K562 (cell line): ENCODE results near the gene GAL3ST3. TPM values are rescaled to one million over a fixed set of nuclear protein-coding genes. Genes with fewer than 3 reads are reported as not detected.

ENCODE experiments used
- IRF2 ChIP-seq: sonication (generic); formaldehyde crosslinking; IDR thresholded peaks from 2 replicates; pipeline ENCODE4 v1.8.1; 2022; ENCODE audit warnings: mild to moderate bottlenecking, missing genetic modification reagents
- KHSRP ChIP-seq: fragments of 450-650 bp; IDR thresholded peaks from 2 replicates; pipeline ENCODE4 v1.6.1; 2017
- KLF16 ChIP-seq: IDR thresholded peaks from 2 replicates; pipeline ENCODE4 v1.6.1; 2016; ENCODE audit warnings: antibody characterized with exemption
- PRMT5 ChIP-seq: sonication (generic); formaldehyde crosslinking; IDR thresholded peaks from 2 replicates; pipeline ENCODE4 v1.5.0; 2020; ENCODE audit warnings: missing genetic modification reagents
- PURB ChIP-seq: sonication (generic); formaldehyde crosslinking; IDR thresholded peaks from 2 replicates; pipeline ENCODE4 v1.9.0; 2021; ENCODE audit warnings: low read depth, mild to moderate bottlenecking, missing genetic modification reagents
- SAP30 ChIP-seq: fragments of 200-600 bp; sonication (generic); IDR thresholded peaks from 2 replicates; pipeline ENCODE4 v1.6.1; 2012; ENCODE audit warnings: borderline replicate concordance, low read depth, mild to moderate bottlenecking, moderate library complexity, low read length, control low read depth, inconsistent platforms; ENCODE audit not compliant: insufficient read depth, poor library complexity, severe bottlenecking
- SREBF1 ChIP-seq: fragments of 150-350 bp; IDR thresholded peaks from 2 replicates; pipeline ENCODE4 v1.6.1; 2014; ENCODE audit warnings: antibody characterized with exemption, low read depth, low read length, borderline replicate concordance
- SREBF2 ChIP-seq: sonication (generic); formaldehyde crosslinking; IDR thresholded peaks from 2 replicates; pipeline ENCODE4 v1.4.0; 2020; ENCODE audit warnings: mild to moderate bottlenecking, missing genetic modification reagents
- ZNF282 ChIP-seq: sonication (generic); formaldehyde crosslinking; IDR thresholded peaks from 2 replicates; pipeline ENCODE4 v1.8.1; 2023; ENCODE audit warnings: missing genetic modification reagents
- ZNF324 ChIP-seq: fragments of 250-450 bp; sonication (Bioruptor Pico); IDR thresholded peaks from 2 replicates; pipeline ENCODE4 v1.4.0; 2020; ENCODE audit warnings: mild to moderate bottlenecking
- polyA plus RNA-seq, 8 experiments: library from polyadenylated mRNA; depleted of rRNA in 4 of 8; stranded (reverse) in 5 of 8; unstranded in 3 of 8; fragments of >200 nt; fragmentation: Nextera tagmentation in 2 of 8; fragmentation: Illumina TruSeq in 1 of 8; extraction: Ambion mirVana in 2 of 8; extraction: Trizol in 1 of 8; gene quantifications; 2 replicates each; pipeline versions ENCODE4 v1.2.1 to v1.2.3, GENCODE V29; 2011 to 2014; ENCODE audit warnings: inconsistent platforms in 1 of 8, missing spikeins in 1 of 8
- total RNA-seq, 7 experiments: library from RNA; depleted of rRNA in 6 of 7; stranded (reverse); fragments of >200 nt in 6 of 7; fragmentation: Illumina TruSeq in 2 of 7; extraction: Trizol in 2 of 7; gene quantifications; 2 replicates each; pipeline versions ENCODE4 v1.2.1 to v1.2.3, GENCODE V29; 2011 to 2021; ENCODE audit warnings: low replicate concordance in 1 of 7
- TF ChIP-seq, protein P1 (sequence below): sonication (generic); formaldehyde crosslinking; IDR thresholded peaks from 2 replicates; pipeline ENCODE4 v1.4.0; 2020; ENCODE audit warnings: mild to moderate bottlenecking, missing genetic modification reagents
- TF ChIP-seq, protein P2 (sequence below): fragments of 200-400 bp; formaldehyde crosslinking; IDR thresholded peaks from 2 replicates; pipeline ENCODE4 v1.6.1; 2017; ENCODE audit warnings: mild to moderate bottlenecking, low read depth, low read length, moderate library complexity
- TF ChIP-seq, protein P3 (sequence below): fragments of 250-450 bp; sonication (Bioruptor Pico); IDR thresholded peaks from 2 replicates; pipeline ENCODE4 v1.5.0; 2021; ENCODE audit warnings: mild to moderate bottlenecking, moderate library complexity
- TF ChIP-seq, protein P4 (sequence below): fragments of 450-650 bp; IDR thresholded peaks from 2 replicates; pipeline ENCODE4 v1.6.1; 2016; ENCODE audit warnings: missing biosample characterization, missing genetic modification characterization
- TF ChIP-seq, protein P5 (sequence below): fragments of 450-650 bp; conservative IDR thresholded peaks from 2 replicates; pipeline ENCODE4 v1.6.1; 2016; ENCODE audit warnings: missing genetic modification characterization, low read depth, mild to moderate bottlenecking, missing compliant biosample characterization, moderate library complexity
- TF ChIP-seq, protein P6 (sequence below): fragments of 250-450 bp; sonication (Bioruptor Pico); IDR thresholded peaks from 2 replicates; pipeline ENCODE4 v1.8.0; 2021; ENCODE audit warnings: mild to moderate bottlenecking, moderate library complexity

The GAL3ST3 gene
- total and polyA plus RNA-seq, 9 of the 15 experiments (the other 6 are each of a cell fraction or from before 2014, with no cell fraction given): not detected

DNA sequence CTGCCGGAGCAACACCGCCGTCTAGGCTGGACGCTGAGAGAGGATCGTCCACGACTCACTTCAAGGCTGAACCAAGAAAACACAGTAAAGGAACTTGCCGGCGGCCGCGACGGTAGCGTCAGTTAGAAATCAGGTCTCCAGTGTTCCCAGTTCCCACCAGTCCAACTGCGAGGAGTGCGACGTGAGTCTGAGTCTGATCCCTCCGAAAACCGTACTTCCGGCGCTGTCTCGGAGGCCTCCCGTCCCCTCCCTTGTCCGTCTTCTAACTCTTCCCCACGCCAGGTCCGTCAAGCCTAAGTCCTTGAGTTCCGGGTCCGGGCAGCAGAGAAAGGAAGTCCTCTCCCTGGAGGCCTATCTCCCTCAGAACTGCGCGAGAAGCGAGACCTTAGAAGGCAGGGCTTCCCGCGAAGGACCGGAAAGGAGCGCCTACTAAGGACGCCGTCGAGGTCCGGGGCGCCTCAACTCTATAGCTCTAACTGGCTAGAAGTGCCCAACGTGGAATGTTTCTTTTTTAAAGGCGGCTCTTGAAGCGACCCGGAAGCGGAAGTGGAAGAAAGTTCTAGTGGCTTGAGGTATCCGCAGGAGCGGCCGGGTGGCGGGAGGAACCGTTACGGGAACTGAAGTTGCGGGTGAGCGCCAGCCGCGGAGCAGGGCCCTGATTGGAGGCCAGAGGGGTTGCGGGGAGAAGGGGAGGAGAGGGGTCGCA, 46.9 kb downstream of the GAL3ST3 start, which contains the start of the genes BANF1 and EIF1AD (continued):
- TF ChIP-seq, protein P1, sequence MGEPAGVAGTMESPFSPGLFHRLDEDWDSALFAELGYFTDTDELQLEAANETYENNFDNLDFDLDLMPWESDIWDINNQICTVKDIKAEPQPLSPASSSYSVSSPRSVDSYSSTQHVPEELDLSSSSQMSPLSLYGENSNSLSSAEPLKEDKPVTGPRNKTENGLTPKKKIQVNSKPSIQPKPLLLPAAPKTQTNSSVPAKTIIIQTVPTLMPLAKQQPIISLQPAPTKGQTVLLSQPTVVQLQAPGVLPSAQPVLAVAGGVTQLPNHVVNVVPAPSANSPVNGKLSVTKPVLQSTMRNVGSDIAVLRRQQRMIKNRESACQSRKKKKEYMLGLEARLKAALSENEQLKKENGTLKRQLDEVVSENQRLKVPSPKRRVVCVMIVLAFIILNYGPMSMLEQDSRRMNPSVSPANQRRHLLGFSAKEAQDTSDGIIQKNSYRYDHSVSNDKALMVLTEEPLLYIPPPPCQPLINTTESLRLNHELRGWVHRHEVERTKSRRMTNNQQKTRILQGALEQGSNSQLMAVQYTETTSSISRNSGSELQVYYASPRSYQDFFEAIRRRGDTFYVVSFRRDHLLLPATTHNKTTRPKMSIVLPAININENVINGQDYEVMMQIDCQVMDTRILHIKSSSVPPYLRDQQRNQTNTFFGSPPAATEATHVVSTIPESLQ (CRISPR knock-in tag): peak; percentile 85; the same call in 1 of the 2 replicates
- no peak for TF ChIP-seq PRMT5 (CRISPR knock-in tag)
- TF ChIP-seq, protein P2, sequence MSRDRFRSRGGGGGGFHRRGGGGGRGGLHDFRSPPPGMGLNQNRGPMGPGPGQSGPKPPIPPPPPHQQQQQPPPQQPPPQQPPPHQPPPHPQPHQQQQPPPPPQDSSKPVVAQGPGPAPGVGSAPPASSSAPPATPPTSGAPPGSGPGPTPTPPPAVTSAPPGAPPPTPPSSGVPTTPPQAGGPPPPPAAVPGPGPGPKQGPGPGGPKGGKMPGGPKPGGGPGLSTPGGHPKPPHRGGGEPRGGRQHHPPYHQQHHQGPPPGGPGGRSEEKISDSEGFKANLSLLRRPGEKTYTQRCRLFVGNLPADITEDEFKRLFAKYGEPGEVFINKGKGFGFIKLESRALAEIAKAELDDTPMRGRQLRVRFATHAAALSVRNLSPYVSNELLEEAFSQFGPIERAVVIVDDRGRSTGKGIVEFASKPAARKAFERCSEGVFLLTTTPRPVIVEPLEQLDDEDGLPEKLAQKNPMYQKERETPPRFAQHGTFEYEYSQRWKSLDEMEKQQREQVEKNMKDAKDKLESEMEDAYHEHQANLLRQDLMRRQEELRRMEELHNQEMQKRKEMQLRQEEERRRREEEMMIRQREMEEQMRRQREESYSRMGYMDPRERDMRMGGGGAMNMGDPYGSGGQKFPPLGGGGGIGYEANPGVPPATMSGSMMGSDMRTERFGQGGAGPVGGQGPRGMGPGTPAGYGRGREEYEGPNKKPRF: no peak
- no peak for TF ChIP-seq KHSRP
- TF ChIP-seq ZNF324 (CRISPR knock-in tag): no peak
- TF ChIP-seq SREBF1: no peak
- TF ChIP-seq, protein P3, sequence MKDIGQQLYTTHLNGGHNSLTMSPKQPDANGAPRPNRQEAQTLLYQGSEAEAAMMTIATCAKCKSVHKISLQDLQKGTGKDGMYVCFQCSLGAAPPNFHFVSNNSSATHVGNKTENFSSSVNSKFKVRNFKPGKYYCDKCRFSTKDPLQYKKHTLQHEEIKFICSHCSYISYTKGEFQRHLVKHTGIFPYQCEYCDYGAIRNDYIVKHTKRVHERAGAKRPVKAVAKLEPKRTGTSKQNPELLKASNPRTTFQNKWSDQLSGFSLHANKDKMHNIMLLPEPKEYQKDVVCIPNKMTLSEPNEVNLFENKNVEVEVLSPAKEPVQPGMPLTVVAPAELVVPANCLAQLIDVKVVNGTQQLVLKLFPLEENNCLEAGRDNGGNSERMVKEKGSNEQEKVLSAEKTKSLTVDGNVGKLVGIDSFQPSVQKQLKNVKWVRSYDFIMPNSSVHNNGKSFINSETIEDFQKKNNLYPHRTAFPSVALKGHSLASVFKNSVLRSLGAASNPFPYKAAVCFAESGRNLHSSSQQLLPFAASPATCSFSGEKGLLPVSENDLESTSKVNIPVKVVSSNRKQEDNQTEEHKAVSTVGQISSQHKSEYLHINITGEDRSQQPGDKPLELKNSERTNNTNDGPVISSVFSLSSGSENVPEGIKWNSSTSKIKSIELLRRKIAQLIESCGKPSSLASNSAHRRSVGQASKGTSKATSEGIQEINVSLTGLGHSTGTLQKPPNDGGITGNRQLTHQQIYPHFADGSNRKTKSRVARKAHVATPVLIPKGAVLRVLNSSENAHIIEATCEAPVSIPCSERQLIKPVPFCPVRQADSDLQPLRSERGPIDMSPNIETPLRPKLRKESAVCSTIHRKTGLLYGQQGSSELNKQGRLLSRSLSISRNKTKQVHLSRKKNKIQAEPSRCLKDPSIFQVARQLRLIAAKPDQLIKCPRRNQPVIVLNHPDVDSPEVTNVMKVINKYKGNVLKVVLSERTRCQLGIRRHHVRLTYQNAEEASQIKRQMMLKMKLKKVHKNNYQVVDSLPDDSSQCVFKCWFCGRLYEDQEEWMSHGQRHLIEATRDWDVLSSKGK: no peak
- TF ChIP-seq, protein P4, sequence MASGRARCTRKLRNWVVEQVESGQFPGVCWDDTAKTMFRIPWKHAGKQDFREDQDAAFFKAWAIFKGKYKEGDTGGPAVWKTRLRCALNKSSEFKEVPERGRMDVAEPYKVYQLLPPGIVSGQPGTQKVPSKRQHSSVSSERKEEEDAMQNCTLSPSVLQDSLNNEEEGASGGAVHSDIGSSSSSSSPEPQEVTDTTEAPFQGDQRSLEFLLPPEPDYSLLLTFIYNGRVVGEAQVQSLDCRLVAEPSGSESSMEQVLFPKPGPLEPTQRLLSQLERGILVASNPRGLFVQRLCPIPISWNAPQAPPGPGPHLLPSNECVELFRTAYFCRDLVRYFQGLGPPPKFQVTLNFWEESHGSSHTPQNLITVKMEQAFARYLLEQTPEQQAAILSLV (tag): no peak
- no peak for TF ChIP-seq KLF16
- no peak for TF ChIP-seq PURB
- TF ChIP-seq, protein P5, sequence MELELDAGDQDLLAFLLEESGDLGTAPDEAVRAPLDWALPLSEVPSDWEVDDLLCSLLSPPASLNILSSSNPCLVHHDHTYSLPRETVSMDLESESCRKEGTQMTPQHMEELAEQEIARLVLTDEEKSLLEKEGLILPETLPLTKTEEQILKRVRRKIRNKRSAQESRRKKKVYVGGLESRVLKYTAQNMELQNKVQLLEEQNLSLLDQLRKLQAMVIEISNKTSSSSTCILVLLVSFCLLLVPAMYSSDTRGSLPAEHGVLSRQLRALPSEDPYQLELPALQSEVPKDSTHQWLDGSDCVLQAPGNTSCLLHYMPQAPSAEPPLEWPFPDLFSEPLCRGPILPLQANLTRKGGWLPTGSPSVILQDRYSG (tag): peak; percentile 84
- peak; percentile 90 for TF ChIP-seq SAP30
- TF ChIP-seq SREBF2: no peak
- TF ChIP-seq, protein P6, sequence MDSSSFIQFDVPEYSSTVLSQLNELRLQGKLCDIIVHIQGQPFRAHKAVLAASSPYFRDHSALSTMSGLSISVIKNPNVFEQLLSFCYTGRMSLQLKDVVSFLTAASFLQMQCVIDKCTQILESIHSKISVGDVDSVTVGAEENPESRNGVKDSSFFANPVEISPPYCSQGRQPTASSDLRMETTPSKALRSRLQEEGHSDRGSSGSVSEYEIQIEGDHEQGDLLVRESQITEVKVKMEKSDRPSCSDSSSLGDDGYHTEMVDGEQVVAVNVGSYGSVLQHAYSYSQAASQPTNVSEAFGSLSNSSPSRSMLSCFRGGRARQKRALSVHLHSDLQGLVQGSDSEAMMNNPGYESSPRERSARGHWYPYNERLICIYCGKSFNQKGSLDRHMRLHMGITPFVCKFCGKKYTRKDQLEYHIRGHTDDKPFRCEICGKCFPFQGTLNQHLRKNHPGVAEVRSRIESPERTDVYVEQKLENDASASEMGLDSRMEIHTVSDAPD (CRISPR knock-in tag): no peak
- no peak for TF ChIP-seq IRF2 (CRISPR knock-in tag)
- TF ChIP-seq ZNF282: no peak
